NCI-H748 (cell line): ENCODE results near the gene TMEM154.
A peak's percentile ranks its signal among the peaks of the same experiment; 100 is the strongest.

Experiments used
- DNase-seq: peaks from one replicate; lab custom pipeline; 2025; ENCODE audit not compliant: unreplicated experiment; lab: John Stamatoyannopoulos, UW

The TMEM154 gene

DNA sequence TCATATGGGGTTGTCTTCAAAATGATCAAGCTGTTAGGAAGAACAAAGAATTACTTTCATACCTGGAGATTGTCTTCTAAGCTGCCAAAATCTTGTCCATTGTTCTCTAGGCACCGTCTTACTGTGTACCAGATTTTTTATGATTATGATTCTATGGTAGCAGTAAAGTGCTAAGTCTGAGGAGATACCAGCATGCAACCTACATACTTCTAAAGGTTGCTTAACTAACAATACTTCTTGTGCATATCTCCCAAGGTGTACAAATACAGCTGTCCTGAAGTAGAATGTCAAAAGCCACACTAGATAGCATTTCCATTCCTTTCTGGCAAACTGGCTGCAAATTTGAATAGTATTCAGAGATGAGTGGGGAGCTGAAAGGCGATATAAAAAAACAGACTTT, 81.3 kb downstream of the TMEM154 start:
- DNase-seq, result no peak

DNA sequence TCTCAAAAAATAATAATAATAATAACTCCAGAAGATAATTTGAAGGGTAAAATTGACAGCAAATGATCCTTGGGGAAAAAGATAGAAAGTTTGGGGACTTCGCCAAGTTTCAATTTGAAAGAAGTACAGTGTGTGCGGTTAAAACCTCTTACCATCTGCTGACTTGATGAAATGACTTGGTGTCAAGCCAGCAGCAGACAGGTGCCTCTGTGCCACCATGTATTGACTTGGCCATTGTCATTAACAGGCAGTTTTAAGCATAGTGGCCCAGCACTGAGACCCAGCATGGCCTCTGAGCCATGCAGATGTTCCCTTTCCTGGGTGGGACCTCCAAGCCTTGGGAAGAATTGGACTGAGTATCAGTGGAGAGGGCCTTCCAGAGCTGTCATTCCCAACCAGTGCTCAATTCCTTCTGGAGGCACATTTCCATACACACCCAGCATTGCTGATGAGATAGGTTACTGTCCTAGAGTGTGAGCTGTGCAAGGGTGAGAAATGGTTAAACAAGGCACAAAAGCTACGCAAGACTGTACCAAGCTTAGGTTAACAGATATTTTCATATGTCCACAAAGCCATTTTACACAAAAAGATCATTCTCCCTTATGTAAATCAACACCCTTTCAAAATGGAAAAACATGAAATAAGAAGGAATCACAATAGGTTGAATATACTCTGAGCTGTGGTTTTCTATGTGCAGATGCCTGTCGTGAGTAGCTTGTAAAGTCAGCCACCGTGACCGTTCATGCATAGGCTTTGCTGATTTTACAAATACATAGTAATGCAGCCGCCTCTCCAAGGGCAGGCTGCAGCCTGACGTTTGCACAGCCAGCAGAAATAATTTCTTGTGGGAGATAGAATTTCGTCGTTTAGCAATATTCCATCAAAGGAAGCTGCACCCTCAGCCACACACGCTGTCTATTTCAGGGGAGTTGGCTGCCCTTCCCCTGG, 84.5 kb downstream of the TMEM154 start:
- peak; percentile 20 for DNase-seq

DNA sequence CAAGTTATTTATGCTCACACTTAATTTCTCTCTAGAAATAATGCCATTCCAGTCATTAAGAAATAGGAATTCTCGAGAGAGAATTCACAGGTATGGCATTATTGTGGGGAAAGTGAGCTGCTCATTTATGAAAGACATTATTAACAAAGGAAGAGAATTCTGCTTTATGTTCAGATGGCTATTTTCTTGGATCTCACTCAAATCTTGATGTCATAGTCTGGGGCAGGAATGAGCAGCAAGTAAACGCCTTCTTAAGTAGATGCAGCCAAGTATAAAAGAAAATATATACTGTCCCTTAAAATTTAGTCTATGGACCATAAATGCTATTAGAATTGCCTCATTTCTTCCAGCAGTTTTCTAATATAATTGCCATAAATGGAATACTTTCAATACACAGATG, 85.7 kb downstream of the TMEM154 start:
- no peak for DNase-seq

DNA sequence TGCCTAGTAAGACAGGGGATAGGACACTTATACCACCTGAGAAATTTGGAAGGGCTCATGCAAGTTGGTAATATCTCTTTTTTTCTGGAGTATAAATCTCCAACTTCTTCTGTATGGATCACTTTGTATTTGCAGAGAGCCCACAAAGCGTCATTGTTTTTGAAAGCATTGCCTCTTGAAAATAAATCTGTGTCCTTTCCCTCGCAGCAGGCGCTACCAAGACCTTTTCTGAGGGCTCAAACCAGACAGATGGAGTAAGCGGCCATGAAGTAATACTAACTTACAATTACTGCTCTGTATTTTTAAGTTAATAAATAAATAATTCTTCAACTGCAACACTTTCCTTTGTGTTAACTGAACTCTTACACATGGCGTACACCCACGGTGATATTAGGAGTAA, 87.9 kb downstream of the TMEM154 start:
- peak; percentile 14 for DNase-seq

DNA sequence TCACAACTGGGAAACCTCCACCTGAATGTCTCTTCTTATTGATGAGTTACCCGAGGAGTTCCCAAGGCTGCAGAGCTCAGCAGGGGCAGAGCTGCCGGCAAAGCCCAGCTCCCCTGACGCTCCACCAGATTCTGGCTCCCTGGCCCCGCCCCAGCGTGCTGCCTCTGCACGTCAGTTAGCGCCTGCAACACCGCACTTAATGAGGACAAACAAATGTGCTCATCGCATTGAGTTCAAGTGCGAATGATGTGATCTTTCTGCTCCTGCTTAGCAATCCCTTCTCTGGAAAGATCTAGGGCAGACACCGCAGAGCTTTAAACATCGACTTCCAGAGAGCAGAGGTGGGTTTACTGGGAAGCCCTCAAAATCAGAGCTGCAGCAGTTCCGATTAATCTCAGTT, 88.4 kb downstream of the TMEM154 start:
- DNase-seq, result peak; percentile 77

DNA sequence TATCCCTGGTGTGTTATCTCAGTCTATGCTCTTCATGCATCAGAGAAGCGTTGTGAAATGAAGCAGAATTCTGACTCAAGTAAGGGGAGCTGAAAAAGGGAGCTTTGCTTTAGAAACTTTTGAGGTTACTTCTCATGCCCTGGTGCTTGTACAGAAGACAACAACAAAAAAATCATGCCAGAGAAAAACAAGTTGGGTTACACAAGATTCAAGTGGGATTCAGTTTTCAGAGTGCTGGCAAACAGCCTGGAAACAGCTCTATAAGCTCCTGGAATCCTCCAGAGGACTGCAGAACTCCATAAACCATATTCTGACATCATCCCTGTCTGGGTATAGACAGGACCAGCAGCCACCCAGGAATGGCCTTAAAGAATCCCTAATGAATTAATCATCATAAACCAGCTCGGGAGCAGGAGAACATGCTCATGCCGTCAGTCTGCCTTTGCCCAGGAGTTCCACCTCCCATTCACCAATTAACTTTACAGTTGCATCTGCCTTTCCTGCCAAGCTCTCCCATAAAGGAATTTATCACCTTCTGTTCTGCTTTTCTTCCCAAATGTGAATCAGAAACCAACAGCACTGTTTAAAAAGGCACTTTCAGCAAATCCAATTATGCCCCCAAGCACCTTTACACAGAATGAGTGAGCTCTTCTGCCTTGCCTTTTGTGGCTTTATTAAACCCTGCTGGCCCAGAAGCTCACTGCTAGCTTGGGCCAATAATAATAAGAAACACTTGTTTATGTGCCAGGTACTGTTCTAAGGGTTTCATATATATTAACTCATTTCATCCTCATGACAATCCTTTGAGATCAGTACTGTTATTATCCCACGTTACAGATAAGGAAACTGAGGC, 89.4 kb downstream of the TMEM154 start:
- no peak for DNase-seq

DNA sequence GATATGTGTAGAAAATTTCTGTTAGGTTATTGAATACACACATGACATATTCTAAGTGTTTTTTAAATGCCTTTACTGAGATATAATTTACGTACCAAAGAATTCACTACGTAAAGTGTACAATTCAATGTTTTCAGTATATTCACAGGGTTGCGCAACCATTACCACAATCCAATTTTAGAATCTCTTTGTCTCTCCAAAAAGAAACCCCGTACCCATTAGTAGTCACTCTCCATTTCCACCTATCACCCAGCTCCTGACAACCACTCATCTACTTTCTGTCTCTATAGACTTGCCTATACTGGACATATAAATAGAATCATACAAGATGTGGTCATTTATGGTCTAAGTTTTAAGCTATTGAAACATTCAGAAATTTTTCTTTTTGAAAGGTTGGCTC, 90.9 kb downstream of the TMEM154 start:
- DNase-seq, result no peak

DNA sequence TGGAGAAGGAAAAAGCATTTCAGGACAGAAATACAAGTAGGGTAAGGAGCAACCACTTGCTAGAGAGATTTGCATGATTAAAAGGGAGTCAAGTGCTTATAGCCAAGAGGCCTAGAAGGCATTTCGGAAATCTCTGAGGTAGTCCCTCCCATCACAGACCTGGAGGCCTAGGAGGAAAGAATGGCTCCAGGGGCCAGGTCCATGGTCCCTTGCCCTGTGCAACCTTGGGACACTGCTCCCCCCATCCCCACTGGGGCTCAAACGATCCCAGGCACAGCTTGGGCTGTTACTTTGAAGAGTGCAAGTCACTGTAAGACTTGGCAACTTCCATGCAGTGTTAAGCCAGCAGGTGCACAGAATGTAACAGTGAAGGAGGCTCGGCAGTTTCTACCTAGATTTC, 92.7 kb downstream of the TMEM154 start:
- no peak for DNase-seq

DNA sequence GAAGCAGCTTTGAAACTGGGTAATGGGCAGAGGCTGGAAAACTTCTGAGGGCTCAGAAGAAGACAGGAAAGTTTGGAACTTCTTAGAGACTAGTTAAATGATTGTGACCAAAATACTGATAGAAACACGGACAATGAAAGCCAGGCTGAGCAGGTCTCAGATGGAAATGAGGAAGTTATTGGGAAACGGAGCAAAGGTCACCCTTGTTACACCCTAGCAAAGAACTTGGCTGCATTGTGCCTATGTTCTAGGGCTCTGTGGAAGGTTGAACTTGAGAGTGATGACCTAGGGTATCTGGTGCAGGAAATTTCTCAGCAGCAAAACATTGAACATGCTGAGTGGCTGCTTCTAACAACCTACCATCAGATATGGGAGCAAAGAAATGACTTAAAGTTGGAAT, 93.1 kb downstream of the TMEM154 start:
- DNase-seq, result no peak

DNA sequence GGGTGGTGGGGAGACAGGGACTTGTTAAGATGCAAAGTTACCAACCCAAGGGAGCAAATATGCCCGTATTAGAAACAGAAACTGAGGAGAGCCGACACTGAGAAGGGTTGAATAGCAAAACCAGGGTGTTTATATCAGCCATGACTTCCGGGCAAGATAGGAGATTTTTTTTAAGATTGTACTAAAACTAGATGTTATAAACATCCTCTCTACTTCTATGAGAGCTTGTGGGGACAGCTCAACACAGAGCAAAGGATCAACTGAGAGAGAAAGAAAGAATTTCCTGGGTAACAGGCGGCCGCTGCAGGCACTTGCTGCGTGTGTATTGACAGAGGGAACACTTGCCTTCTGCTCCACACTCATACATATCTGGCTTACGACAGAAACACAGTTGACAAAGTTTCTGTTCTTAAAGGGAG, 94.8 kb downstream of the TMEM154 start:
- DNase-seq, result no peak

DNA sequence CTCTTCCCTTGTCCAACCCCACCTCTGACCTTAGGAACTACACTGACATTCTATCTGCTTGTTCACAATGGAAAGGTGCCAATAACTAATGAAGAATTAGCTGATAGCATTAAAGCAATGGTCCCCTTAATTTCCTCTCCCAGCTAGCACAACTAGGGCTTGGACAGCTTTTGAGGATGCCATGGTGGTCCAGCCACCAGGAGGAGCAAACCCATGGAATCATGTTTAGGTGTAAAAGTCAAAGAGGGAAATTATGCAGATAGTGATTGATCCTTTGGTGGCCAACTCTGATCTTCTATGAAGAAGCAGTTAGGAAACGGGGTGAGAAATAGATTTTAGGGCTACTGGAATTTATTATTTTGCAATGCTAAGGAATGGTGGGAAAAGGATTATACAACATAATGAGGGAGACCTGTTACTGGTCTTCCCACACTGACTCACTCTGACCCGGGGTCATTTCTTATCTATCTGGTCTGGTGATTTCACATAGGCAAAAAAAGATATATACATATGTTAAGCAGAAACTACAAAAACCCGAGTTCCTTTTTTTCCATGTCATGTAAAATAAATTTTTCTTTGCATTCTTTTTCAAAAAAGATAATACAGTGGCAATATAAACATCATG, 98.1 kb downstream of the TMEM154 start:
- no peak for DNase-seq

DNA sequence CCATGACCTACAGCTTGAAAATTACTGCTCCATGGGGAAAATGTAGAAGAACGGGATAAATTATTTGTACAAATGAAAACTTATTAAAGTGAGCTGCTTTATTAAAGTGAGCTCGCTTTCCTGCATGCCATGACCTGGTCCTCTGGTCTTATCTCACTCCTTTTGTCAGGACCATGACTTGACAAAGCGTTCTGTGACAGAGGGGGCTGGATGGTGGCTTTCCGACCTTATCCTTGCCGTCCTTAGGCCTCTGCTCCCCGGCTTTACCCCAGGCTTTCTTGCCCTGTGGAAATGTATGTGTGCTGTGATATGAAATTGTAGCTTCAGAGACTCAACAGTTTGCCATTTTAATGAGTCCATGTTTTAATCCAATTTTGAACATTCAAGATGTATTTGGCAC, 99.9 kb downstream of the TMEM154 start:
- no peak for DNase-seq

DNA sequence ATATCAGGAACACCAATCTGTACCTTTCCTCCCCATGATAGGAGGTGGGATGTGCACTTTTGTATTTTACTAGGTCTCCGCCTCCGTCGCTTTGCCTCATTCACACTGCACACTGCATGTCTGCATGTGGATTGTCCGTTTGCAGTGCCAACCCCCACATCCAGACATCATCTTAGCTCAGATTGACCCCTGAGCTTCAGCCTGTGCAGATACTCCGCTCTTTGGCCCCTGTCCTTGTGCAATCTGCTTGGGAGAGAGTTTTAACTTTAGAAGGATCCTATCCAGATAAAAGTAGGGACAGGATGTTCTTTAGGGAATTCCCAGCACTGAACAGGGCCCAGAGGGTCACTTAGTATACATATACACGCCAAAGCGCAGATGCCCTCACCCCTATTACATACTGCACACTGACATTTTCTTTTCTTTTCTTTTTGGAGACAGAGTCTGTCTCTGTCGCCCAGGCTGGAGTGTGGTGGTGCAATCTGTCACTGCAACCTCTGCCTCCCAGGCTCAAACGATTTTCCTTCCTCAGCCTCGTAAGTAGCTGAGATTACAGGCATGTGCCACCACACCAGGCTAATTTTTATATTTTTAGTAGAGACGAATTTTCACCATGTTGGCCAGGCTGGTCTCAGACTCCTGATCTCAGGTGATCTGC, 100.6 kb downstream of the TMEM154 start:
- DNase-seq, result no peak

DNA sequence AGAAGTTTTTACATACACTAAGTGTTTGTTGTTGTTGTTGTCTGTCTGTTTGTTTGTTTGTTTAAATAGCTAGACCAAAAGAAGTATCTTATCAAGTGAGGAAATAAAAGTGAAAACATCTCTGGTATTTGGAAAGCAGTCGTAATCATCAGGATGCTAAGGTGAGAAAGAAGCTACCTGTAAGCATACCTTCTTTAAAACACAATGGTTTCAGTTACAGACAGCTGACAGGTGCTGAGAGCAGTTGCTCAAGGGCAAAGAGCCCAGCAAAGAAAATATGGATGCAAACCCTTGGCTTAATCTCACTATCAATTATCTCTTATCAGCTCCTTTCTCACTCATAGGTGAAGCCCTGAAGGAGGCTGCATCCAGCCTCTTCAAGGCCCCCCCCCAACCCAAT, 101.1 kb downstream of the TMEM154 start:
- DNase-seq, result no peak

DNA sequence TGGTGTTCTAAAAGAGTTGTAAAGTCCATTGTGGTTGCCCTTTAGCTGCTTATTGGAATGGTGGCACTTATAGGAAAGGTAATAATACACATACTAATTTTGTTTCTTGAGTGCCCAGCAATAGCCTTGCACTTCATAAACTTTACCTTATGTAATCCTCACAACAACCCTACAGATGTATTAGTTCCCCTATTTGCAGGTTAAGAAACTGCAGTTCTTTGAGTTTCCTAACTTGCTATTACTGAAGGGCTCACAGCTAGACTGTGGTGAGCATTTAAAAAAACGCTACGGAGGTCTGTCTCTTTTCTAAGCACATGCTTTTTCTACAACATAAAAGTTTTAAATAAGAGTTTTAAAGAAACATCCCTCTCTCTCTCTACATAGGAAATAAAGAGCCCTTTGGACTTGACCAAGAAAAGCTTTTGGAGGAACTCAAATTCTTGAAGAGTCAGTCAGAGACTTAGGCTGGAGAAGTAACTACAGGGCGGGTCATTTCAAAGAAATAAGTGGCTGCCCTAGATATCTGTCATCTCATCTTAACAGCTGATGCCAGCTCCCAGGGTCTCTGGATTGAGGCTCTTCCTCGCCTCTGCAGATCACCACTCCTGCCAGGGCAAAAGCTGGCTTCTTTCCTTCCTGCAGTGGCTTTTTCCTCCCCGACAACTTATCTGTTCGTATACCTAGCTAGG, 101.9 kb downstream of the TMEM154 start:
- no peak for DNase-seq

DNA sequence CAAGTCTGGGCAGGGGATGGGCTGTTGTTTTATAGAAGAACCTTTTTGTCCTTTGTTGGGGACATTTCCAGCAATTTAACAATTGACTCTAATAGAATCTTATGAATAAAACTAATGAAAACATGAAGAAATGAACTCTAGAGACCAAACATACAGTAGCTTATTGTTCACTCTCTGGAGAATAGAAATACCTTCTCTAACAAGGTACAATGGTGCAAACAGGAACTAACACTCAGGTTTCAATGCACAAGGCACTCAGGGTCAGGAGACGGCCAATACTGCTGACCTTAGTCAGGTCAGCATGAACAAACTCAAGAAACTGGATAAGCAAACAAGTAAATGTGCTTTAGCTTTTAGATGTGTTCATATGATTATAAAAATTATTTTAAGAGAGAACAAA, 104.3 kb downstream of the TMEM154 start:
- DNase-seq, result no peak

DNA sequence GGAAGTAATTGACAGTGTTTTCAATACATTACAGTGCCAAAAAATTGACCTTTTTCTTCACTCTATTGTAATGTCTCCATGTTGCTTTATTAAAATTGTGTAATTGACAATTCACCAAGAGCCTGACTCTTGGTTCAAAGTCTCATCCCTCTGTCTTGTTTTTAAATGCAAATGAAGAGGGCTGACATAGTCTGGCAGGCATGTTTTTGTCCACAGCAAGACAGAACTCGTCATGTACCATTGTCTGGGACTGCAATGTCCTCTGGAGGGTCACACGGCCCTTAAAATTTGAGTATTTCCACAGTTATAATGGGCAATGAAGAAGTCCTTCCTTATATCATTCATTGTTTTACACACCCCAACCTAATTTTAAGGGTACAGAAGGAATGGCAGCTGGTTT, 105.9 kb downstream of the TMEM154 start:
- DNase-seq, result no peak

DNA sequence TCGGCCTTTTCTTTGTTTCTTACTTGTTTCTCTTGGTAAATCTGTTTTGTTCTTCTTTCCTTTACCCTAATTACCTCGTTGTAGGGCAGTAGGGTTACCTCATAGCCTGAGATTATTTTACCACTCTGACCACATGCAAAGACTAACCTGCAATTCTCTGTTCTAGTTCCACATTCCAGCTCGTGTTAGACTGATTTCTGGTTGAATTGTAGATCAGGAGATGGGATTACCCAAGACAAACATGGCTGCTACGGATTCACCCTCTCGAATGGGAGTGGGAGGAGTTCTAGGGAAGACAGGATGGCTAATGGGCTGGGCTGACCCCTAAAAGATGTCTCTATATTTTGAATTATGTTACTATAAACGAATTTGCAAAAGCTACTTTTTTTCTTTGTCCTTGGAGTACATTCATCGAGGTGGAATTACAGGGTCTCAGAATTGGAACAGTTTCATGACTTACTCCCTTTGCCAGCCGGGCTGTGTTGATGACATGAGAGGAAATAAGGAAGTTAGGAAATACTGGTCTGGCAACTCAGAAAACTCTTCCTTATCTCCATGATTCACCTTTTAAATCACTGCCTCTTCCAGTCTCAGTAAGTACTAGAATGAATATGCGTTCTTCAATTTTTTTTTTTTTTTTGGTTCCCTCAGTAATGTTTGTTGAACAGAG, 107.2 kb downstream of the TMEM154 start:
- DNase-seq, result no peak

DNA sequence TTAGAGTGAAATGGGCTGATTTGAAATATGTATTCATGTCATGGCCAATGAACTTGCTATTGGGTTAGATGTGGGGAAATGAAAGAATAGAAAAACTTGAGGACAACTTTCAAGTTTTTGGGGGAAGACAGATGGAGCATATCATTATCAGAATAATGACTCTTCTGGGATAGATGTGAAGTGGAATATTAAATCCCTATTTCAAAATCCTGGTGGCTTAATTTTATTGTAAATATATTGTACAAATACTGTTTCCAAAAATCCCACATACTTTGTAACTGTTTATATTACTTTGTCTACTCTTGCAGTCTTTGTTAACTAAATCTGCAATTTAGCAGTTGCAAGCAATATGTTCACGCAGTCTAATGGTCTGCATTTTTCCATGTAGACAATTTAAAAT, 108.0 kb downstream of the TMEM154 start:
- no peak for DNase-seq

DNA sequence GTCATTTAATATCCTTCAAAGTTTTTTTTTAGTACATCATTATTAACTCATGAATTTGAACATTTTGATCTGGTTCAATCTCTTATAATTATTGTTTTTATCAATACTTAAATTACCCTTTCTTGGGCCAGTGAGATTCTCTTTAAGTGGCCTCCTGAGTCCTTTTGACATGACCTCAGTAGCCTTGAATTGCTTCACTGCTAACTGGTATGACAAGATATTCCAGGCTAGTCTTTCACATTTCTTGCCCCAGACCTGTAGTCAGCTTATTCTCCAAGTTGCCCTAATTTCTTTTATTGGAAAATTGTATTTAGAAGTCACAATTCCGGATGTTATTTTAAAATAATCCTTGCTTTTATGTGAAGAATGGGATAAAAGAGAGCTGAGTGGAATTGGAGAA, 108.5 kb downstream of the TMEM154 start:
- DNase-seq, result no peak
